ENCODE measurements around the gene USP7. TPM values are rescaled to one million over a fixed set of nuclear protein-coding genes. Genes with fewer than 3 reads are reported as not detected.

Gene USP7
- total RNA-seq, 1 donor from 2014 or later = 96.9 TPM

GRCh38 chr16:8941718-8942344 is 21.9 kb downstream of the USP7 start:
- H3K4me2 ChIP-seq (ENCODE audit: low read length) = no peak overlapping the region
- no peak overlapping the region for H2AFZ ChIP-seq (ENCODE audit: low read depth, low read length)
- Mint-ChIP-seq H3K36me3 (ENCODE audit: low read depth, unreplicated experiment) (no peaks in the 10 kb centered on the region), H3K27ac (ENCODE audit: unreplicated experiment) (no peak overlapping the region), H3K9me3 (ENCODE audit: unreplicated experiment) (no peaks in the 10 kb centered on the region), H3K4me3 (ENCODE audit: unreplicated experiment) (no peak overlapping the region), H3K27me3 (ENCODE audit: low read depth, unreplicated experiment) (no peaks in the 10 kb centered on the region), H3K4me1 (ENCODE audit: low read depth, unreplicated experiment) (peaks cover 7% of the 10 kb centered on the region)
- TF ChIP-seq EZH2 (IDR thresholded peaks at IDR 0.05; ENCODE audit: insufficient read depth, low read length) = no peak
- no peak for TF ChIP-seq CTCF (IDR thresholded peaks at IDR 0.05; ENCODE audit: insufficient read depth, low read depth, low read length)
- no peaks in the 10 kb centered on the region for H3K27me3 ChIP-seq (ENCODE audit: insufficient read depth, low read length)
- DNase-seq (ENCODE audit: low read depth) (no peak), FAIRE-seq (no peak)
- H3K9ac ChIP-seq (ENCODE audit: low read length) = no peak overlapping the region
- H3K9me3 ChIP-seq (ENCODE audit: insufficient read depth, low read depth, low read length) = no peaks in the 10 kb centered on the region
- H3K36me3 ChIP-seq (ENCODE audit: insufficient read depth, low read length) = no peaks in the 10 kb centered on the region
- H4K20me1 ChIP-seq (ENCODE audit: insufficient read depth, low read length) = peaks cover 100% of the 10 kb centered on the region
- no peaks in the 10 kb centered on the region for H3K4me1 ChIP-seq (ENCODE audit: insufficient read depth, low read length)
- H3K79me2 ChIP-seq (ENCODE audit: insufficient read depth, low read length) = peaks cover 100% of the 10 kb centered on the region
- H3K4me3 ChIP-seq (ENCODE audit: insufficient read depth, low read depth, low read length) = no peak overlapping the region
- no peak overlapping the region for H3K27ac ChIP-seq (ENCODE audit: low read depth, low read length)

- Mint-ChIP-seq H3K27me3 (ENCODE audit: low read depth, unreplicated experiment) (no peaks in the 10 kb centered on the region), H3K36me3 (ENCODE audit: low read depth, unreplicated experiment) (no peaks in the 10 kb centered on the region), H3K27ac (ENCODE audit: unreplicated experiment) (no peak overlapping the region), H3K4me3 (ENCODE audit: unreplicated experiment) (no peak overlapping the region), H3K9me3 (ENCODE audit: unreplicated experiment) (no peaks in the 10 kb centered on the region), H3K4me1 (ENCODE audit: low read depth, unreplicated experiment) (peaks cover 13% of the 10 kb centered on the region)
- FAIRE-seq (no peak), DNase-seq (ENCODE audit: low read depth) (no peak)
- no peak overlapping the region for H2AFZ ChIP-seq (ENCODE audit: low read depth, low read length)
- no peak overlapping the region for H3K4me2 ChIP-seq (ENCODE audit: low read length)
- no peaks in the 10 kb centered on the region for H3K27me3 ChIP-seq (ENCODE audit: insufficient read depth, low read length)
- H3K36me3 ChIP-seq (ENCODE audit: insufficient read depth, low read length) = no peaks in the 10 kb centered on the region
- no peaks in the 10 kb centered on the region for H3K9me3 ChIP-seq (ENCODE audit: insufficient read depth, low read depth, low read length)
- no peak overlapping the region for H3K4me3 ChIP-seq (ENCODE audit: insufficient read depth, low read depth, low read length)
- peaks cover 100% of the 10 kb centered on the region for H3K79me2 ChIP-seq (ENCODE audit: insufficient read depth, low read length)
- peaks cover 100% of the 10 kb centered on the region for H4K20me1 ChIP-seq (ENCODE audit: insufficient read depth, low read length)
- no peak overlapping the region for H3K27ac ChIP-seq (ENCODE audit: low read depth, low read length)
- no peak overlapping the region for H3K9ac ChIP-seq (ENCODE audit: low read length)
- no peak for TF ChIP-seq EZH2 (IDR thresholded peaks at IDR 0.05; ENCODE audit: insufficient read depth, low read length)
- no peak for TF ChIP-seq CTCF (IDR thresholded peaks at IDR 0.05; ENCODE audit: insufficient read depth, low read depth, low read length)
- H3K4me1 ChIP-seq (ENCODE audit: insufficient read depth, low read length) = no peaks in the 10 kb centered on the region
These were observed 25.9 kb downstream of the USP7 start for GRCh38 chr16:8937803-8938202.

- no peak overlapping the region for H3K4me3 Mint-ChIP-seq (ENCODE audit: unreplicated experiment)
- H3K79me2 ChIP-seq (ENCODE audit: insufficient read depth, low read length) = peaks cover 100% of the 10 kb centered on the region
- H4K20me1 ChIP-seq (ENCODE audit: insufficient read depth, low read length) = peaks cover 100% of the 10 kb centered on the region
- H3K4me1 ChIP-seq (ENCODE audit: insufficient read depth, low read length) = no peaks in the 10 kb centered on the region
- TF ChIP-seq CTCF (IDR thresholded peaks at IDR 0.05; ENCODE audit: insufficient read depth, low read depth, low read length) = peak; percentile 55
- TF ChIP-seq EZH2 (IDR thresholded peaks at IDR 0.05; ENCODE audit: insufficient read depth, low read length) = no peak
- H3K36me3 ChIP-seq (ENCODE audit: insufficient read depth, low read length) = no peaks in the 10 kb centered on the region
- no peak overlapping the region for H3K4me2 ChIP-seq (ENCODE audit: low read length)
- H3K4me3 ChIP-seq (ENCODE audit: insufficient read depth, low read depth, low read length) = no peak overlapping the region
- peak overlapping the region; percentile 41 for H3K27ac Mint-ChIP-seq (ENCODE audit: unreplicated experiment)
- H3K27ac ChIP-seq (ENCODE audit: low read depth, low read length) = no peak overlapping the region
- DNase-seq (ENCODE audit: low read depth) (peak; percentile 73), FAIRE-seq (no peak)
- H3K27me3 Mint-ChIP-seq (ENCODE audit: low read depth, unreplicated experiment) = no peaks in the 10 kb centered on the region
- no peaks in the 10 kb centered on the region for H3K27me3 ChIP-seq (ENCODE audit: insufficient read depth, low read length)
- H3K9me3 ChIP-seq (ENCODE audit: insufficient read depth, low read depth, low read length) = no peaks in the 10 kb centered on the region
- H3K9me3 Mint-ChIP-seq (ENCODE audit: unreplicated experiment) = no peaks in the 10 kb centered on the region
- no peak overlapping the region for H3K9ac ChIP-seq (ENCODE audit: low read length)
- peaks cover 19% of the 10 kb centered on the region for H3K4me1 Mint-ChIP-seq (ENCODE audit: low read depth, unreplicated experiment)
- no peaks in the 10 kb centered on the region for H3K36me3 Mint-ChIP-seq (ENCODE audit: low read depth, unreplicated experiment)
- no peak overlapping the region for H2AFZ ChIP-seq (ENCODE audit: low read depth, low read length)
These were observed 27.3 kb downstream of the USP7 start for GRCh38 chr16:8936421-8936820.

Data from astrocyte (in vitro differentiated cells and primary cell).